ENCODE results near the gene RUNDC1.
A peak's percentile ranks its signal among the peaks of the same experiment; 100 is the strongest.
"Not testable (repeated sequence)": the region's sequence is repeated elsewhere in the genome, so short reads cannot be mapped to it uniquely, and the experiment has no call there.

Gene RUNDC1

DNA sequence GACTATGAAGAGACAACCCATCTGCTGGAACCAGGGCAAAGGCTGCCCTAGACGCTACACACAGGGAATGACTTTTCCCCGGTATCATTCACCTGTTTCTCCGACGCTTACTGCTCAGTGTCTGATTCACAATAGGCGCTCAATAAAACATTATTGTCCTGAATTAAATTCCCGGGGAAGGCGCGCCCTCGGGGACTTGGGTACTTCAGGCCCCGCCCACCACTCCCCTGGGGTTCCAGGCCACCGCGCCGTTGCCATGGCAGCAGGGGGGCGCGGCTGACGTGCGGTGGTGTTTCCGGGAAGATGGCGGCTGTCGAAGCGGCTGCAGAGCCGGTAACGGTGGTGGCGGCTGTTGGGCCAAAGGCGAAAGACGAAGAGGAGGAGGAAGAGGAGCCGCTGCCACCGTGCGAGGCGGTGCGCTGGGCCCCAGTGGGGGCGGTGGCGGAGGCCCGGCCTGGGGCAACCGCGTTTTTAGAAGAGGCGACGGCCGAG lies at the start of gene RUNDC1:
Gene RUNDC1 (plus strand): TSS at position 292 of the 492 bp plus-strand sequence. CDS start 12 bp downstream, at position 304.
- DNase-seq: peak; percentile 93 to 95

DNA sequence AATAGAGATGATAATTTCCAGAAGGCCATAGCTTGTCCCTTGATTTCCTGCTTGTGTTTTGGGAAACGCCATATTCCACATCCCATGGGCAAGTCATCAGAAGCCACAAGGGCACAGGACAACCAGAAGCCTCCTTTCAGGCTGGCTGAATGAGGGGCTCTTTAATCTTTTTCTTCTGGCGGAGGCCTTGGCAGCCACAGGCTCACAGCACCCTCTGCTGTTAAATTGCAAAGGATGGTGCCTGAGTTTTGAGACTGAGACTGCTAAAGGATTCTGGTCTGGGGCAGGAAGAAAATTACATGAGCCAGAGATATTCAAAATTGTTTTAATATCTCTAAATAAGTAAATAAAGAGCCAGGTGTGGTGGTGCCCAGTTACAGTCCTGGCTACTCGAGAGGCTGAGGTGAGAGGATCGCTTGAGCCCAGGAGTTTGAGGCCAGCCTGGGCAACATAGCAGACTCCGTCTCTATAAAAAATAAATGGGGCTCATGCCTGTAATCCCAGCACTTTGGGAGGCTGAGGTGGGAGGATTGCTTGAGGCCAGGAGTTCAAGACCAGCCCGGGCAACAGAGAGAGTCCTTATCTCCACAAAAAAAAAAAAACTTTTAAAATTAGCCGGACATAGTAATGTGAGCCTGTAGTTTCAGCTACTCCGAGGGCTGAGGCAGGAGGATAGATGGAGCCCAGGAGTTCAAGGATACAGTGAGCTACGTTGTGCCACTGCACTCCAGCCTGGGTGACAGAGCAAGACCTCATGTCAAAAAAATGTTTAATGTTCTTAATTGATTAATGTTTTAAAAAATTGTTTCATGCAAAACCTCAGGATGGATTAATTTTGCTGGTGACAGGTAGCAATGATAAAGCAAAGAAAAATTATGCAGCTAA lies 42.4 kb upstream of the RUNDC1 start:
- peak in 1 of 2 donors; percentile 3 for DNase-seq

DNA sequence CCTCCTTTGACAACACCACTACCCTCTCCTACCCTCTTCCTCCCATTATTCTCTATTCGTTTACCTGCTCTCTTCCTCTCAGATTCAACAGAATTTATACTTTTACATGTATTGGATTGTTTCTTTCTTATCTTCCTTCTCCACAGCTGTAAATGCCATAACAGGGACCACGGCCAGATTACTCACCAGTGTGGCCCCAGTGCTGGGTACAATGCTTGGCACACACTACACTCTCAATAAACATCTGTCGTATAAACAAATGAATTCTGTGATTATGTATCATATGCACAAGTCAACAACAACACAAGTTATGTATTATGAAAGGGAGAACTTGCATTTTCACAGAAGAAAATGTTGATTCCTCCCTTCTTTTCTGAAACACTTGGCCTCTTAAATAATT lies 36.2 kb upstream of the RUNDC1 start:
- no peak for DNase-seq

DNA sequence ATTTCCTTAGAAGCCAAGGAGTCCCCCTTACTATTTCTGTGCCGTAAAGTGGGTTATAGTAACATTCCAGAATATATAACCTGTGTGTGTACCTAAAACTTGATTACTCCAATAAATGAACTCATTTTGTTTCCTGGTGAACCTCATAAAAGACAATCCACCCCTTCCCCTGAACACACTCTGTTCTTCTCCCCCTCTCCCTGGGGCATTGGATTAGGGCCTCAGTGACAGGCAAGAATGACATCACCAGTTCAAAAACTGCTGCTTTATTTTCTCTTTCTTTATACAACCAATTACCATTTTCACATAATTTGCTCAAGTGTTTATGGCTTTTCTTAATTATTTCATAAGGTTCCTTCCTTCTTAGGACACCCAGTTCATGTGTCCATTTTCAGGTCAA lies 33.6 kb upstream of the RUNDC1 start:
- no peak for DNase-seq

DNA sequence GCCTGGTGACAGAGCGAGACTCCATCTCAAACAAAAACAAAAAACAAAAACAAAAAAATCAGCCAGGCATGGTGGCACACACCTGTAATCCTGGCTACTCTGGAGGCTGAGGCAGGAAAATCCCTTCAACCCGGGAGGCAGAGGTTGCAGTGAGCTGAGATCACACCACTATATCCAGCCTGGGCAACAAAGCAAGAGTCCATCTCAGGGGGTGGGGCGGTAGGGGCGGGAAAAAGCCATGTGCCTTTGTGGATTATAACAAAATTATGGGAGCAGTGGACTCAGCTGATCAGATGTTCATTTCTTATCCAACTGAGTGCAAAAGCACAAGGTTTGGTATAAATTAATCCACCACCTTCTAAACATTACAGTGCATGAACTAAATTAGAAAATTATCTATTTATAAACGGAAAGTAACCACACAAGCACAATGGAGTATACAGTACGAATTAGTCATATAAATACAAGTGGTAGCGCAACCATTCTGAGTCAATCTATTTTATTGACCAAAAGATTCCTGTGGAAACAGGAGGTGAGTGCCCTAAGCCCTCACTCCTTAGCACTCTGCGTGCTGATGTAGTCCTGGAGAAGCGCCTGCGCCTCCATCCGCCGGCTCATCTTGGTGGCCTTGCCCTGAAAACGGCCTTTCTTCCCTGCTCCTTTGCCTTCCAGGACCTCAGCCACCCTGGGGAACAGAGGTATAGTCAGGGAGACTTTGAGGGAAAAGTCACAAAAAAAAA lies 30.2 kb upstream of the RUNDC1 start:
- no peak for DNase-seq

DNA sequence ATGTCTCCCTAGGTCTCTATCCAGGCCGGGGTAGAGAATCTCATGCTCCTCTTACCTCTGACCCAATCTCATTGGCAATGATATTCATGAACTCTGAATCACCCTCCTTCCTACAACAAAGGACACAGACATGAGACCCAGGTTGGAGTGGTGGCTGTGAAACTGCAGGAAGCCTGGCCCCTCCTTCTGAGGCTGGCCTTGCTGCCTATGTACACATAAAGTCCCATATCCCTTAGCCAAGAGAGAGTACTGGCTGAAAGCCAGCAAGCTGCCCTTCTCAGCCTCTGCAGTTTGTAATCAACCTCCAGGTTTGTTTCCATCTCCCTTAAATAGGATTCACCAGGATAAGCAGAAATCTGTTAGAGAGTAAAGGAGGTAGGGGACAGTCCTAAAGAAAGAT lies 26.7 kb upstream of the RUNDC1 start:
- DNase-seq: no peak

DNA sequence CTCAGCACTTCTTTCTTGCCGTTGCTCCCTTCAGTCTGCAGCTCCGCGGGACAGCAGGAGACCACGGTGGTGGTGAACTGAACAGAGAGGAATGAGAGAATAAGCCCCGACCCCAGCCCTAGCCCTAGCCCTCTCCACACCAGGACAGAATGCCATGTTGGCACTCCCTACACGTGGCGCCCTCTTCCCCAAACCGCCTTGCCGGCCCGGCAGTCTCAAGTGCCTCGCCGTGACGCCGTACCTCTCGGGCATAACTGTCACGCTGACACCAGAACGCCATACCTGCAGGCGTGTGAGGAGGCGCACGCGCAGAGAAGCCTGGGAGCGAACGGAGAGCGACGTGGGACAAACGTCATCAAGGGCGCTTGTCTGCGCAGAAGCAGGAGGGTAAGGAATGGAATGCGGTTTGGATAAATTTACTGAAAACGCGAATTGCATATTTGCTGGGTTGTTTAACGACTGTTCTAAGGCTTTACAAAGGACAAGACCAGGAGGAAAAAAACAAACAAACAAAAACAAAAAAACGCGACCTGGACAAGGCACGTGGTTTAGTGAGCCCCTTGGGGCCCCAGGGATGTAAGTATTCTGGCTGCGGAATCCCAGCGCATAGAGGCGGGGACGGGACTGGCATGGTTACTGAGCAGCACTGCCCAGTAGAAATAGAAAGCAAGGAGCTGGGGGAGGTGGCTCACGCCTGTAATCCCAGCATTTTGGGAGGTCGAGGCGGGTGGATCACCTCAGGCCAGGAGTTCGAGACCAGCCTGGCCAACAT lies 16.0 kb upstream of the RUNDC1 start, which contains the start of gene AARSD1:
Gene AARSD1 (minus strand): TSS at position 294 of the 772 bp plus-strand sequence. CDS start 14 bp downstream, at position 280.
- peak; percentile 89 to 90 for DNase-seq

DNA sequence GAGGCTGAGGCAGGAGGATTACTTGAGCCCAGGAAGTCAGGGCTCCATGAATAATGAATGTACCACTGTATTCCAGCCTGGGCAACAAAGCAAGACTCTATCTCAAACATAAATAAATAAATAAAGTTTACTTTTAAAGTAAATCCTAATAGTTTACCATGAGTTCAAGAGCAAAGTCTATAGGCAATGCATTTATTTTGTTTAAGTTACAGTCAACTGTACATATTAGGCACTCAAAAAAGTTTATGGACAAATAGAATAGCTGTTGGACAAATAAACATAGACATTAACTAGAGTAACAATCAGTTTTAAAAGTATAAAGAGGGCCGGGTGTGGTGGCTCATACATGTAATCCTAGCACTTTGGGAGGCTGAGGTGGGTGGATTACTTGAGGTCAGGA lies 12.4 kb upstream of the RUNDC1 start:
- no peak for DNase-seq

DNA sequence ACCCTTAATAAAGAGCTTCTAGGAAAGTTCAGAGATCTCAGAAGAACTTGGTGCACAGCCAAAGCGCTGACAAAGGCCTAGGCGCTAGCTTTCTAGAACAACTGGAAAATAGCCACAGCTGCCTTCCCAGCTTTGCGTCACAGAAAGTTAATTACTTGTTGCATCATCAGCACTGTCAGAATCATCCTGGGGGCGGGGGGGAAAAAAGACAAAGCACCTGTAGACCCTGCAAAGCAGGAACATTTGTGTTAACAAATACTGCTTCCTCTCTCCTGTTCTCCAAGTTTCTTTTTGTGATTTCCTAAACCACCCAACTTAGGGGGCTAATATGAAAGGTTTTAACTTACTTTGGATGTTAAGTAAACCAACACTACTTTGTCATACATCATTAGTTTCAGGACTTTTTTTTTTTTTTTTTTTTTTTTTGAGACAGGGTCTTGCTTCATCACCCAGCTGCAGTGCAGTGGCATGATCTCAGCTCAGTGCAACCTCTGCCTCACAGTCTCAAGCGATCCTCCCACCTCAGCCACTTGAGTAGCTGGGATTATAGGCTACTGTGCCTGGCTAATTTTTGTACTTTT lies 11.3 kb upstream of the RUNDC1 start:
- DNase-seq: no peak

DNA sequence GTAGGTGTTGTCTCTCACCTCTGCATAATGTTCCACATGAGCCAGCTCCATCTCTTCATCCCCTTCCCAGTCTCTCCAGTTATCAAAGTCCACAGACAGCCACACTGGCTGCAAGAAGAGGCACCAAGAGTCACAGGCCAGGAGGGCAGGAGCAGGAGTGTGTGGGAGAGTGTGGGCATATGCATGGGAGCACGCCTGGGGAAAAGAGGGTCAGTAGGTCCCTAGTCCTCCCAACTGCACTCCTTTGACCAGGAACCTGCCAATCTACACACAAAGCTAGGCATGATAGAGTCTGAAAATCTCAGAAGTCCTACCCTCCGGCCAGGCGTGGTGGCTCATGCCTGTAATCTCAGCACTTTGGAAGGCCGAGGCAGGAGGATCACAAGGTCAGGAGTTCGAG lies 8.8 kb upstream of the RUNDC1 start:
- no peak for DNase-seq

DNA sequence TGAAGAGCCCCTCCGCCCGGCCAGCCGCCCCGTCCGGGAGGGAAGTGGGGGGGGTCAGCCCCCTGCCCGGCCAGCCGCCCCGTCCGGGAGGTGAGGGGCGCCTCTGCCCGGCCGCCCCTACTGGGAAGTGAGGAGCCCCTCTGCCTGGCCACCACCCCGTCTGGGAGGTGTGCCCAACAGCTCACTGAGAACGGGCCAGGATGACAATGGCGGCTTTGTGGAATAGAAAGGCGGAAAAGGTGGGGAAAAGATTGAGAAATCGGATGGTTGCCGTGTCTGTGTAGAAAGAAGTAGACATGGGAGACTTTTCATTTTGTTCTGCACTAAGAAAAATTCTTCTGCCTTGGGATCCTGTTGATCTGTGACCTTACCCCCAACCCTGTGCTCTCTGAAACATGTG lies 7.0 kb upstream of the RUNDC1 start:
- DNase-seq: not testable (repeated sequence)

DNA sequence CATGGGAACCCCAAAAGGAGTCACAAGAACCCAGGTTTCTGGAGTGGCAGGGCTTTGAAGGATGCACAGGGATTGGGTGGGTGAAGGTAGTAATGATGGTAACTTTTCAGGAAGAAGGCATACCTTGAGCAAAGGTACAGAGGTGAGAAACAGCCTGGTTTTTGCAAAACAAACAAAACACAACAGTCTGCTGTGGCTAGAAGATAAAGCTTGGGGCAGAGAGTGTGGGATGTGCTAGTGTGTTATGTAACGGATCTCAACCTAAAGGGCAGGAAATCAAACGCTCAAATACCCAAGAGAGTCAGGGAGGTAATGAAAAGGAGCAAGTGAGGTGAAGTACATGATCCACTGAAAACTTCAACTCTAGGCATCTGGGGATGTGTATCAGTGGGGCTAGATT lies 5.1 kb upstream of the RUNDC1 start:
- no peak for DNase-seq

DNA sequence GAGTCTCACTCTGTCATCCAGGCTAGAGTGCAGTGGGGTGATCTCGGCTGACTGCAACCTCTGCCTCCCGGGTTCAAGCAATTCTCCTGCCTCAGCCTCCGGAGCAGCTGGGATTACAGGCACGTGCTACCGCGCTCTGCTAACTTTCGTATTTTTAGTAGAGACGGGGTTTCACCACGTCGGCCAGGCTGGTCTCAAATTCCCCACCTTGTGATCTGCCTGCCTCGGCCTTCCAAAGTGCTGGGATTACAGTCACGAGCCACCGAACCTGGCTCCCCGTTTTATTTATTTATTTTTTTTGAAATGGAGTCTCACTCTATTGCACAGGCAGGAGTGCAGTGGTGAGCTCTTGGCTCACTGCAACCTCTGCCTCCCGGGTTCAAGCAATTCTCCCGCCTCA lies 4.7 kb upstream of the RUNDC1 start:
- DNase-seq: not testable (repeated sequence)

DNA sequence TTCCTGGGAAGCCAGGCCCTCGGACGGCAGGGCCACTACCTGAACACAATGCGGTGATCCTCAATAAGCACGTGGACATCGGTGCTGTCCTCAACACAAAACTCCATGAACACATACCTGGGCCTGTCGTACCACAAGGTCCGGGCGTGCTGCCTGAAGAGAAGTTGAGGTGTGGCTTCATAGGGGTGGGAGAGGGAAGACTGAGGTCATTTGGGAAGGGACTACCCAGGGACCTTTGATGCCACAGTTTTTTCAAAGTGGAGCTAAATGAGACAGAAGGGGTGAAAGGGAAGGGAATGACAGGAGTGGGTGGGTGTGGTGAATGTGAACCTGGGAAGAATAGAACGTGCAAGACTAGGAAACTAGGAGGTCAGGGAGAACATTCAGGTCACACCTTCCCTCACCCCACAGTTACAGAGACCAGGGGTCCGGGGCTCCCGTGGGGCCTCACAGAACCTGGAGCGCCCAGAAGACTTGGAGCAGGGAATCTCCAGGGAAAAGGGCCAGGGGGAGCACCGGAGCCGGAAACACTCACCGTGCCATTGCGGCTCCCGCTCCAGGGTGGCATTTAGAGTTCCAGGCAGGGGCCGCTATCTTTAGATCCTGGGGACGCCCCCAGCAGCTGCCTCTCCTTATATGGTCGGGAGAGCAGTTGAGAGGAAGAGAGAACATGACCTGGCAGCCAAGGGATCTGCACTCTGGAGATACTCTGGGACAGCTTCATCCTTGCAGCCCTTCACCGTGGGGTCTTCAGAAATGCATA lies 673 bp upstream of the RUNDC1 start, which contains the start of gene PTGES3L:
Gene PTGES3L (minus strand): TSS at position 570 of the 763 bp plus-strand sequence. CDS start 27 bp downstream, at position 543.
- DNase-seq: peak; percentile 37 to 39

DNA sequence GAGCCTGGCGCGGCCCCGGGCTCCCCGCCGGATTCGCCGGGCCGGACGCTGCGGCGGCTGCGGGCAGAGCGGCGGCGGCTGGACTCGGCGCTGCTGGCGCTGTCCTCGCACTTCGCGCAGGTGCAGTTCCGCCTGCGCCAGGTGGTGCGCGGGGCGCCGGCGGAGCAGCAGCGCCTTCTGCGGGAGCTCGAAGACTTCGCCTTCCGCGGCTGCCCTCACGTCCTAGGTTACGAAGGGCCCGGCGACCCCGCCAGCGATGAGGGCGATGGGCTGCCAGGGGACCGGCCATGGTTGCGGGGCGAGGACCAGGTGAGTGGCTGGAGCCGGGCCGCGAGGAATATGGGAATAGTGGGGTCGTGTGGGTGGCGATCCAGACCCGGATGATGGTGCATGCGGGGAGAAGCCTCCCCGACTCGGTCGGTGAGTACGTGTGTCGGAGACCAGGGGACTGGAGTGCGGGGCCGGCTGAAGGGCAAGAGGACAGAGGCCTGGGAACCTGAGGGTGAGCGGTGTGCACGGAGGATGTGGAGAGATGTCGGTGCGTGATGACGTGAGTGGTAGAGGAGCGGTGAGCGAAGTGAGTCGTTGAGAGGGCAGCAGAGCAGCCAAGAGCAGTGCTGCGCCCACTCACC lies 517 bp downstream of the RUNDC1 start:
- peak; percentile 73 to 77 for DNase-seq

DNA sequence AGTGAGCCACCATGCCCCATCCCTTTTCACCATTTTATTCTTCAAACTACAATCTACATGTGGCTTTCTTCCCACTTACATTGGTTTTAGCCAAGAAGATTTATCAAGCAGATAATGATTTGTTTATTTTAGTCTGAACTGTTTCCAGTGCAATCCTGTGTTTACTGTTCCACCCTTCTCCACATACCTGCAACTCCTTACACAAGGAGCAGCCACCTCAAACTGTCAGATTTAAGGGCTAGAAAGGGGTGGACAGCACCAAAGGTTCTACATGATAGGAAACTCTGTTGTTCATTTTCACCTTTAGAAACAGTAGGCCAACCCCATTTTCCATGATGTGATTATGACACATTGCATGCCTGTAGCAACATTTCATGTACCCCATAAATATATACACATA lies 1.9 kb downstream of the RUNDC1 start:
- DNase-seq: no peak

DNA sequence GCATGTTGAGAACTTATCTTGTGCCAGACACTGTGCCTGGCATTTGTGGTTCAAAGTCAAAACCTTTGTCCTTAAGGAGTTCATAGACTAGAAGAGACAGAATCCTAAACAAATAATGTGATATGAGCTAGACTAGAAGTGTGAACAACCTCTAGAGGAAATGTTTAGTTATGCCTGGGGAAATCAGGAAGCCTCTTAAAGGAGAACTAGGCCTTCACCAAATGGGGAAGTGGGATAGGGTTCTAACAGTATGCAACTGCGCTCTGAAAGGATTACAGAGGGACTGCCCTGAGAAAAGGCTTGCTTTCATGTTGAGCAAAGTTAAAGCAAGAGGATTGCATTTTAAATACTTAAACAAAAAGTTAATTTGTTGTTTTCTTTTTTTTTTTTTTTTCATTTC lies 4.9 kb downstream of the RUNDC1 start:
- no peak for DNase-seq

DNA sequence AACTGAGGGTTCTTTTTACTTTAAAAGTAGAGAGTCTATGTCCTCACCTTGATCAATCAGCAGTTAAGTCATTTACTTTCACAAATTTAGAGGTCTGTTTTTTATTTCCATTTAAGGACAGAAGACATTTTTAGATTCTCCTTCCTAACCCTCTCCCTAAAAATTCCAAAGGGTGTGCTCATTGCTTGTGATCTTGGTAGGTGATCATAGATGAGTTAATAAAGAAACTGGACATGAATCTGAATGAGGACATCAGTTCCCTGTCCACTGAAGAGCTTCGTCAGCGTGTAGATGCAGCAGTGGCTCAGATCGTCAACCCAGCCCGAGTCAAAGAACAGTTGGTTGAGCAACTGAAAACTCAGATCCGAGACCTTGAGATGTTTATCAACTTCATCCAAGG lies 8.8 kb downstream of the RUNDC1 start:
- DNase-seq: no peak

DNA sequence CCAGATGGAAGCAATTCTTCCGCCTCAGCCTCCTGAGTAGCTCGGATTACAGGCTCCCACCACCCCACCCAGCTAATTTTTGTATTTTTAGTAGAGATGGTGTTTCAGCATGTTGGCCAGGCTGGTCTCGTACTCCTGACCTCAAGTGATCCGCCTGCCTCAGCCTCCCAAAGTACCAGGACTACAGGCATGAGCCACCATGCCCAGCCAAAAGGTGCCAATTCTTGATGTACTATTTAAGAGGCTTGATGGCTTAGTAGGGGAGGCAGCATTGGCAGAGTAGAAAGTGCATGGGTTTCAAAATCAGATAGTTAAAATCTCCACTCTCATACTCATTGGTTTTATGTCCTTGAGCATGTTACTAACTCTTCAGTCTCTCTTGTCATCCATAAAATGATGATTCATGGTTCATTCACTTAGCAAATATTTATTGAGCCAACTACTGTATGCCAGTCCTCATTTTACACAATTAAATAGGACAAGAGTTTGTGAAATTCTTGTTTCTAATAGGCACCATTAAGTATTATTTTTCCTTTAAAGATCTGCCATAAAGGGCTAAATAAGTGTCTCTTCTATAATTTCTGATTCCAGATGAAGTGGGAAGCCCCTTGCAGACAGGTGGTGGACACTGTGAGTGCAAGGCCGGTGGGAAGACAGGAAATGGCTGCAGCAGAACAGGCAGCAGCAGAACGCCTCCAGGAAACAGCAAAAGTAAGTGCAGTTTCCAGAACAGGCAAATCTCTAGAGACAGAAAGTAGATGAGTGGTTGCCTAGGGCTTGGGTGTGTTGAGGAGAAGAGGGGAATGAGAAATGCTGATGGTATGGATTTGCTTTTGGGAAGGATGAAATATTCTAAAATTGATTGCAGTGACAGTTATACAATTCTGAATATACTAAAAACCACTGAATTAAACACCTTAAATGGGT lies 9.6 kb downstream of the RUNDC1 start:
- no peak for DNase-seq

DNA sequence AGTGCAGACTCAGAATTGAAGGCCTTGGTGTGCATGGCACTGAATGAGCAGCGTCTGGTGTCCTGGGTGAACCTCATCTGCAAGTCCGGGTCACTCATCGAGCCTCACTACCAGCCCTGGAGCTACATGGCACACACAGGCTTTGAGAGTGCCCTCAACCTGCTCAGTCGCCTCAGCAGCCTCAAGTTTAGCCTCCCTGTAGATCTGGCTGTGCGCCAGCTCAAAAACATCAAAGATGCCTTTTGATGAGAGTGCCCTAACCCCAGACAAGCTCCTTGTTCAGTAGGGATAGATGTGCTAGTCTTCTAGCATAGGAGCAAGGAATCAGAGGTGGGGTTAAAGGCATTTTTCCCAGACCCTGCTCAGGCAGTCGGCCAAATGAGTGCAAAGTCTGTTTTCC lies 11.1 kb downstream of the RUNDC1 start:
- DNase-seq: no peak

All from stimulated activated CD4-positive, alpha-beta T cell treated with anti-CD3 and anti-CD28 coated beads, Interleukin-2, amount 100 ng/mL, for 24 hours (primary cell).